Activated CD8-positive, alpha-beta T cell treated with anti-CD3 and anti-CD28 coated beads, Interleukin-2, amount 10 ng/mL, durations not matched to agents 7 days and 5 days (primary cell): Measurements from ENCODE around the gene PTCH2. TPM values are rescaled to one million over a fixed set of nuclear protein-coding genes. Genes with fewer than 3 reads are reported as not detected.

ENCODE experiments used
- ATAC-seq: fragments of 150-1000 bp; cut with Tn5 transposase; one replicate; pipeline ENCODE4 v1.10.0; 2021; ENCODE audit warnings: moderate library complexity
- CTCF ChIA-PET: fragments of 350-600 bp; sonication (Branson Sonifier 250); formaldehyde crosslinking; loops from one replicate; lab custom pipeline; 2021; ENCODE audit warnings: antibody characterized with exemption; lab: Charles Lee
- POLR2A ChIA-PET: fragments of 350-600 bp; sonication (Branson Sonifier 250); formaldehyde crosslinking; loops from one replicate; lab custom pipeline; 2021; ENCODE audit warnings: antibody characterized with exemption; lab: Charles Lee
- DNase-seq: peaks from one replicate; pipeline ENCODE4 v3.0.0-alpha.2; 2020
- H3K27ac Mint-ChIP-seq: one replicate; pipeline ENCODE4 v1.8.0; 2021; ENCODE audit warnings: mild to moderate bottlenecking, mixed read lengths
- H3K27me3 Mint-ChIP-seq: one replicate; pipeline ENCODE4 v1.8.0; 2021; ENCODE audit warnings: low read depth, mixed read lengths
- H3K36me3 Mint-ChIP-seq: one replicate; pipeline ENCODE4 v1.8.0; 2021; ENCODE audit warnings: low read depth, mixed read lengths
- H3K4me1 Mint-ChIP-seq: one replicate; pipeline ENCODE4 v1.8.0; 2021; ENCODE audit warnings: low read depth, mixed read lengths
- H3K4me3 Mint-ChIP-seq: one replicate; pipeline ENCODE4 v1.8.0; 2021; ENCODE audit warnings: mild to moderate bottlenecking, mixed read lengths
- H3K9me3 Mint-ChIP-seq: one replicate; pipeline ENCODE4 v1.8.0; 2022; ENCODE audit warnings: mixed read lengths; ENCODE audit not compliant: insufficient read depth
- total RNA-seq, 2 experiments: library from RNA; stranded (reverse); gene quantifications; one replicate each; pipeline ENCODE4 v1.2.3, GENCODE V29; 2021

The PTCH2 gene
- total RNA-seq, 2 experiments from 2014 or later: 1.3 to 1.4 TPM

GRCh38 chr1:44786138-44786840, 56.8 kb downstream of the PTCH2 start:
- Mint-ChIP-seq H3K4me1 (peaks cover 42% of the 10 kb centered on the region), H3K27ac (peak overlapping the region; percentile 74), H3K27me3 (no peaks in the 10 kb centered on the region), H3K9me3 (no peaks in the 10 kb centered on the region), H3K36me3 (peaks cover 20% of the 10 kb centered on the region), H3K4me3 (peak overlapping the region; percentile 64)
- CTCF ChIA-PET: interaction anchor here (0.7 to 4.0 kb wide), 19 partner anchors 10 to 707 kb away, joined by 3 to 23 read pairs (median 5); partner anchors contain the start of genes HECTD3, PLK3, RNU5D-1 and RPS8
- DNase-seq (peak; percentile 82), ATAC-seq (peak; percentile 64)
- POLR2A ChIA-PET: interaction anchor here (0.7 to 8.8 kb wide), 10 partner anchors 11 to 224 kb away, joined by 3 to 115 read pairs (median 12); partner anchors contain the start of genes HECTD3, PLK3, RNU5D-1 and RPS8

- no peak for ATAC-seq
- Mint-ChIP-seq H3K9me3 (no peaks in the 10 kb centered on the region), H3K4me1 (peaks cover 44% of the 10 kb centered on the region), H3K36me3 (peaks cover 26% of the 10 kb centered on the region), H3K27ac (peak overlapping the region; percentile 83), H3K4me3 (peak overlapping the region; percentile 64), H3K27me3 (no peaks in the 10 kb centered on the region)
- CTCF ChIA-PET: interaction anchor here (0.7 to 4.0 kb wide), 16 partner anchors 10 to 851 kb away, joined by 3 to 23 read pairs (median 6); partner anchors contain the start of genes BTBD19, DYNLT4, HECTD3 and PLK3
- DNase-seq: no peak
- POLR2A ChIA-PET: interaction anchor here (0.8 to 8.8 kb wide), 9 partner anchors 10 to 225 kb away, joined by 3 to 115 read pairs (median 15); partner anchors contain the start of genes BTBD19, EIF2B3, HECTD3 and PLK3
Measured at GRCh38 chr1:44785501-44786137, 57.4 kb downstream of the PTCH2 start.

- DNase-seq (no peak), ATAC-seq (no peak)
- Mint-ChIP-seq H3K27me3 (no peaks in the 10 kb centered on the region), H3K27ac (peak overlapping the region; percentile 83), H3K4me1 (peaks cover 44% of the 10 kb centered on the region), H3K36me3 (peaks cover 33% of the 10 kb centered on the region), H3K4me3 (peak overlapping the region; percentile 64), H3K9me3 (no peaks in the 10 kb centered on the region)
- ChIA-PET CTCF (interaction anchor here (0.5 to 4.0 kb wide), 17 partner anchors 9 to 850 kb away, joined by 3 to 26 read pairs (median 6); partner anchors contain the start of genes BTBD19, DYNLT4, HECTD3 and RNU5D-1), POLR2A (interaction anchor here (0.8 to 8.8 kb wide), 8 partner anchors 10 to 201 kb away, joined by 3 to 115 read pairs (median 20); partner anchors contain the start of genes BTBD19, EIF2B3, PLK3 and RNU5D-1)
Measured at GRCh38 chr1:44785029-44785380, 58.0 kb downstream of the PTCH2 start.

- DNase-seq: peak; percentile 59
- ATAC-seq: peak; percentile 45
- H3K4me3 Mint-ChIP-seq: peak overlapping the region; percentile 65
- H3K27ac Mint-ChIP-seq: peak overlapping the region; percentile 86
- peaks cover 41% of the 10 kb centered on the region for H3K4me1 Mint-ChIP-seq
- POLR2A ChIA-PET: interaction anchor here (2.0 to 8.8 kb wide), 7 partner anchors 9 to 63 kb away, joined by 7 to 115 read pairs (median 25); partner anchors contain the start of genes BTBD19, PLK3, RNU5D-1 and RPS8
- H3K27me3 Mint-ChIP-seq: no peaks in the 10 kb centered on the region
- H3K36me3 Mint-ChIP-seq: peaks cover 34% of the 10 kb centered on the region
- CTCF ChIA-PET: interaction anchor here (0.5 to 4.0 kb wide), 16 partner anchors 9 to 519 kb away, joined by 3 to 26 read pairs (median 5); partner anchors contain the start of genes BTBD19, DYNLT4, HECTD3 and RNU5D-1
- H3K9me3 Mint-ChIP-seq: no peaks in the 10 kb centered on the region
Measured at GRCh38 chr1:44784094-44785028, 58.7 kb downstream of the PTCH2 start.

- Mint-ChIP-seq H3K4me1 (peaks cover 47% of the 10 kb centered on the region), H3K27me3 (no peaks in the 10 kb centered on the region), H3K9me3 (no peaks in the 10 kb centered on the region), H3K27ac (peak overlapping the region; percentile 86), H3K4me3 (peak overlapping the region; percentile 65), H3K36me3 (peaks cover 39% of the 10 kb centered on the region)
- POLR2A ChIA-PET: interaction anchor here (0.7 to 8.8 kb wide), 8 partner anchors 8 to 62 kb away, joined by 3 to 115 read pairs (median 20); partner anchors contain the start of genes BTBD19, PLK3, RNU5D-1 and RPS8
- ATAC-seq (no peak), DNase-seq (no peak)
- CTCF ChIA-PET: interaction anchor here (1.0 to 3.9 kb wide), 5 partner anchors 9 to 66 kb away, joined by 3 to 26 read pairs (median 20); partner anchors contain the start of genes BTBD19, DYNLT4 and RNU5D-1
Measured at GRCh38 chr1:44783697-44784093, 59.4 kb downstream of the PTCH2 start.

GRCh38 chr1:44780583-44781121, 62.4 kb downstream of the PTCH2 start:
- ATAC-seq (no peak), DNase-seq (no peak)
- peaks cover 69% of the 10 kb centered on the region for H3K36me3 Mint-ChIP-seq
- no peak overlapping the region for H3K4me3 Mint-ChIP-seq
- no peaks in the 10 kb centered on the region for H3K27me3 Mint-ChIP-seq
- H3K27ac Mint-ChIP-seq: peak overlapping the region; percentile 43
- H3K9me3 Mint-ChIP-seq: no peaks in the 10 kb centered on the region
- POLR2A ChIA-PET: interaction anchor here (0.8 to 3.7 kb wide), 5 partner anchors 33 to 84 kb away, joined by 3 to 18 read pairs (median 5); partner anchors contain the start of gene RNU5D-1
- peaks cover 56% of the 10 kb centered on the region for H3K4me1 Mint-ChIP-seq
- CTCF ChIA-PET: interaction anchor here (1.3 kb wide), 1 partner anchor 13 kb away, joined by 3 read pairs; no protein-coding TSS in a partner anchor

GRCh38 chr1:44778705-44779576, 64.1 kb downstream of the PTCH2 start:
- POLR2A ChIA-PET: interaction anchor here (0.6 to 5.9 kb wide), 6 partner anchors 21 to 57 kb away, joined by 3 to 113 read pairs (median 11); partner anchors contain the start of genes BTBD19, DYNLT4, PLK3 and RNU5D-1
- no peaks in the 10 kb centered on the region for H3K27me3 Mint-ChIP-seq
- H3K4me1 Mint-ChIP-seq: peaks cover 51% of the 10 kb centered on the region
- CTCF ChIA-PET: interaction anchor here (0.9 to 1.4 kb wide), 2 partner anchors 21 to 31 kb away, joined by 3 read pairs; partner anchors contain the start of gene PLK3
- DNase-seq: no peak
- H3K27ac Mint-ChIP-seq: peak overlapping the region; percentile 61
- peak overlapping the region; percentile 86 for H3K4me3 Mint-ChIP-seq
- H3K9me3 Mint-ChIP-seq: no peaks in the 10 kb centered on the region
- H3K36me3 Mint-ChIP-seq: peaks cover 76% of the 10 kb centered on the region
- no peak for ATAC-seq

GRCh38 chr1:44777969-44778635, 65.0 kb downstream of the PTCH2 start:
- H3K36me3 Mint-ChIP-seq: peaks cover 72% of the 10 kb centered on the region
- CTCF ChIA-PET: interaction anchor here (0.9 kb wide), 1 partner anchor 49 kb away, joined by 3 read pairs; no protein-coding TSS in a partner anchor
- ATAC-seq (no peak), DNase-seq (no peak)
- H3K27me3 Mint-ChIP-seq: no peaks in the 10 kb centered on the region
- H3K9me3 Mint-ChIP-seq: no peaks in the 10 kb centered on the region
- H3K4me3 Mint-ChIP-seq: peak overlapping the region; percentile 86
- POLR2A ChIA-PET: interaction anchor here (0.6 to 5.9 kb wide), 8 partner anchors 22 to 56 kb away, joined by 3 to 113 read pairs (median 4); partner anchors contain the start of genes BTBD19, DYNLT4, PLK3 and RNU5D-1
- H3K27ac Mint-ChIP-seq: peak overlapping the region; percentile 60
- peaks cover 45% of the 10 kb centered on the region for H3K4me1 Mint-ChIP-seq

- ChIA-PET CTCF (interaction anchor here (0.9 kb wide), 1 partner anchor 48 kb away, joined by 3 read pairs; no protein-coding TSS in a partner anchor), POLR2A (interaction anchor here (0.6 to 5.9 kb wide), 9 partner anchors 22 to 562 kb away, joined by 3 to 113 read pairs (median 4); partner anchors contain the start of genes BTBD19, DYNLT4, PLK3 and RNU5D-1)
- ATAC-seq (no peak), DNase-seq (no peak)
- Mint-ChIP-seq H3K4me3 (peak overlapping the region; percentile 86), H3K36me3 (peaks cover 68% of the 10 kb centered on the region), H3K27me3 (no peaks in the 10 kb centered on the region), H3K4me1 (peaks cover 41% of the 10 kb centered on the region), H3K27ac (peak overlapping the region; percentile 60), H3K9me3 (no peaks in the 10 kb centered on the region)
Measured at GRCh38 chr1:44777547-44777946, 65.5 kb downstream of the PTCH2 start.
